Fibroblast of lung (primary cell): Measurements from ENCODE around the gene FSTL4. TPM values are rescaled to one million over a fixed set of nuclear protein-coding genes. Genes with fewer than 3 reads are reported as not detected.

Source experiments
- DNase-seq, 2 donors: peaks; one replicate each; pipeline versions ENCODE4 v3.0.0 to v3.0.0-alpha.2; 2010; ENCODE audit warnings: low read depth in 2 of 2
- H2AFZ ChIP-seq: 2 replicates; pipeline ENCODE4 v1.5.1; 2012; ENCODE audit warnings: low read length, control low read depth, inconsistent platforms
- H3K27ac ChIP-seq: 2 replicates; pipeline ENCODE4 v1.5.1; 2011; ENCODE audit warnings: low read length, control low read depth; ENCODE audit not compliant: insufficient read depth
- H3K27me3 ChIP-seq: 2 replicates; pipeline ENCODE4 v1.5.1; 2011; ENCODE audit warnings: mild to moderate bottlenecking, low read length; ENCODE audit not compliant: control insufficient read depth, insufficient read depth
- H3K36me3 ChIP-seq: 2 replicates; pipeline ENCODE4 v1.5.1; 2011; ENCODE audit warnings: low read length; ENCODE audit not compliant: control insufficient read depth, insufficient read depth
- H3K4me1 ChIP-seq: 2 replicates; pipeline ENCODE4 v1.5.1; 2011; ENCODE audit warnings: low read length; ENCODE audit not compliant: control insufficient read depth, insufficient read depth; ENCODE audit errors: extremely low read depth
- H3K4me2 ChIP-seq: 2 replicates; pipeline ENCODE4 v1.5.1; 2011; ENCODE audit warnings: low read length, control low read depth; ENCODE audit not compliant: insufficient read depth; ENCODE audit errors: extremely low read depth
- H3K4me3 ChIP-seq, 4 experiments: fragments of 200-600 bp in 1 of 4; sonication (generic) in 1 of 4; replicated peaks in 1 of 4; 2 replicates each; pipeline ENCODE4 v1.5.1; 2011 to 2016; ENCODE audit warnings: low read length in 4 of 4, low read depth in 3 of 4, mild to moderate bottlenecking in 3 of 4, control low read depth in 2 of 4, inconsistent platforms in 1 of 4, mixed read lengths in 1 of 4; ENCODE audit not compliant: insufficient read depth in 1 of 4; ENCODE audit errors: control extremely low read depth in 1 of 4
- H3K79me2 ChIP-seq: 2 replicates; pipeline ENCODE4 v1.5.1; 2012; ENCODE audit warnings: mild to moderate bottlenecking, low read length, inconsistent platforms; ENCODE audit not compliant: control insufficient read depth, insufficient read depth
- H3K9ac ChIP-seq: 2 replicates; pipeline ENCODE4 v1.5.1; 2011; ENCODE audit warnings: mild to moderate bottlenecking, low read length, control low read depth; ENCODE audit not compliant: insufficient read depth
- H3K9me3 ChIP-seq: 2 replicates; pipeline ENCODE4 v1.5.1; 2012; ENCODE audit warnings: low read depth, low read length; ENCODE audit not compliant: control insufficient read depth, insufficient read depth
- H4K20me1 ChIP-seq: 2 replicates; pipeline ENCODE4 v1.5.1; 2011; ENCODE audit warnings: low read length; ENCODE audit not compliant: control insufficient read depth, insufficient read depth; ENCODE audit errors: extremely low read depth
- EZH2 ChIP-seq: IDR thresholded peaks from 2 replicates; pipeline ENCODE4 v1.5.1; 2012; ENCODE audit warnings: low read length, control low read depth, mild to moderate bottlenecking; ENCODE audit errors: missing control alignments
- polyA plus RNA-seq, 2 donors: library from polyadenylated mRNA; depleted of rRNA in 1 of 2; stranded (reverse) in 1 of 2; unstranded in 1 of 2; fragments of >200 nt; gene quantifications; 2 replicates each; pipeline ENCODE4 v1.2.1, GENCODE V29; 2011 to 2012; ENCODE audit warnings: missing spikeins in 1 of 2
- total RNA-seq: library from RNA; depleted of rRNA; stranded (reverse); fragments of >200 nt; gene quantifications from 2 replicates; pipeline ENCODE4 v1.2.1, GENCODE V29; 2014
- TF ChIP-seq, protein P1 (sequence below), 2 donors: IDR thresholded peaks in 1 of 2; conservative IDR thresholded peaks in 1 of 2; 1 replicate in 1 of 2; 2 replicates in 1 of 2; pipeline ENCODE4 v1.5.1; 2011 to 2012; ENCODE audit warnings: low read length in 2 of 2, control low read depth in 1 of 2, inconsistent platforms in 1 of 2, low read depth in 1 of 2, mild to moderate bottlenecking in 1 of 2

FSTL4 gene
- total and polyA plus RNA-seq, 2 donors (not counting 1 experiment from before 2014, with no cell fraction given), result 0.17 to 0.33 TPM

DNA sequence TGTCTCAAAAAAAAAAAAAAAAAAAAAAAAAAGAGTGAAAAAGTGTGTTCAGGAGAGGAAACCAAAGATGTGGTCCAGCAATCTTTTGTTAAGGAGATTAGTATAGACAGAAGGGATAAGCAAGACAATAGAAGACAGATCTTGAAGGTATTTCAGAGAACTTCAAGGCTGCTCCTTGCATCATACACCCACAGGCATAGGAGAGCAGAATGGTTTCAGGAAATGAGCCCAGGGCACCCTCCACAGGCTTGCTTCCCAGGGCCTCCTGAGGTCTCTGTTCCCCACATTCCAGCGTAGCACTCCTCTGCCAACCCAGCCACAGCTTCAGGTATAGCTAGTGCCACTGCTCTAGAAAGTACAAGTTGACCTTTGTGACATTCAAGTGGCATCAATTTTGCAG, 65.8 kb downstream of the FSTL4 start:
- H3K27me3 ChIP-seq, result no peaks in the 10 kb centered on the region
- H3K79me2 ChIP-seq, result no peaks in the 10 kb centered on the region
- H3K27ac ChIP-seq, result no peak overlapping the region
- DNase-seq, result no peak
- no peaks in the 10 kb centered on the region for H3K36me3 ChIP-seq
- H3K4me2 ChIP-seq, result no peak overlapping the region
- TF ChIP-seq, protein P1, sequence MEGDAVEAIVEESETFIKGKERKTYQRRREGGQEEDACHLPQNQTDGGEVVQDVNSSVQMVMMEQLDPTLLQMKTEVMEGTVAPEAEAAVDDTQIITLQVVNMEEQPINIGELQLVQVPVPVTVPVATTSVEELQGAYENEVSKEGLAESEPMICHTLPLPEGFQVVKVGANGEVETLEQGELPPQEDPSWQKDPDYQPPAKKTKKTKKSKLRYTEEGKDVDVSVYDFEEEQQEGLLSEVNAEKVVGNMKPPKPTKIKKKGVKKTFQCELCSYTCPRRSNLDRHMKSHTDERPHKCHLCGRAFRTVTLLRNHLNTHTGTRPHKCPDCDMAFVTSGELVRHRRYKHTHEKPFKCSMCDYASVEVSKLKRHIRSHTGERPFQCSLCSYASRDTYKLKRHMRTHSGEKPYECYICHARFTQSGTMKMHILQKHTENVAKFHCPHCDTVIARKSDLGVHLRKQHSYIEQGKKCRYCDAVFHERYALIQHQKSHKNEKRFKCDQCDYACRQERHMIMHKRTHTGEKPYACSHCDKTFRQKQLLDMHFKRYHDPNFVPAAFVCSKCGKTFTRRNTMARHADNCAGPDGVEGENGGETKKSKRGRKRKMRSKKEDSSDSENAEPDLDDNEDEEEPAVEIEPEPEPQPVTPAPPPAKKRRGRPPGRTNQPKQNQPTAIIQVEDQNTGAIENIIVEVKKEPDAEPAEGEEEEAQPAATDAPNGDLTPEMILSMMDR (conservative IDR thresholded peaks at IDR 0.05 in 1 of 2, IDR thresholded peaks at IDR 0.05 in 1 of 2; ENCODE audit: low read depth in 1 of 2, low read length in 2 of 2), result no peak
- TF ChIP-seq EZH2, result no peak
- no peak overlapping the region for H3K4me3 ChIP-seq
- no peaks in the 10 kb centered on the region for H4K20me1 ChIP-seq
- H2AFZ ChIP-seq, result no peak overlapping the region
- no peaks in the 10 kb centered on the region for H3K4me1 ChIP-seq
- no peak overlapping the region for H3K9ac ChIP-seq
- no peaks in the 10 kb centered on the region for H3K9me3 ChIP-seq

DNA sequence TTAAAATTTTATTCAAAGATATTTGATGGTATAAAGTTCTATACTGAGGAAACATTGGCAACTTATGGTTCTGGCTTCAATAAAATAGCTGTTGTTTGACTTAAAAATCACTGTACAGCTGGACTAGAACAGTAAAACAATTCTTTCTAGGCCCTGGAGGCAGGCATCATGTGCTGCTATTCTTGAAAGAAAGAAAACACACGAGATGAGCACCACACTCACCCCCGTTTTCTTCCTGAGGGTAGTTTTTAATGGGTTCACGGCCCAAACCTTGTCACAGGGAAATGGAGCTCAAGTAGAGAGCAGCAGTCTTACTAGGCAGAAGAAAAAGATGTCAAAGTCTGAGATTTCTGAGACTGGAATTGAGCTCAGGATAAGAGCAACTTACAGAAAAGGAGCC, 68.0 kb downstream of the FSTL4 start:
- Histone ChIP-seq H2AFZ (no peak overlapping the region), H4K20me1 (no peaks in the 10 kb centered on the region), H3K79me2 (no peaks in the 10 kb centered on the region), H3K27me3 (no peaks in the 10 kb centered on the region), H3K9me3 (no peaks in the 10 kb centered on the region), H3K36me3 (no peaks in the 10 kb centered on the region), H3K4me2 (no peak overlapping the region), H3K4me1 (no peaks in the 10 kb centered on the region), H3K27ac (no peak overlapping the region), H3K9ac (no peak overlapping the region), H3K4me3 (no peak overlapping the region)
- TF ChIP-seq EZH2, result no peak
- TF ChIP-seq, protein P1 (conservative IDR thresholded peaks at IDR 0.05 in 1 of 2, IDR thresholded peaks at IDR 0.05 in 1 of 2; ENCODE audit: low read depth in 1 of 2, low read length in 2 of 2), result no peak
- no peak for DNase-seq

DNA sequence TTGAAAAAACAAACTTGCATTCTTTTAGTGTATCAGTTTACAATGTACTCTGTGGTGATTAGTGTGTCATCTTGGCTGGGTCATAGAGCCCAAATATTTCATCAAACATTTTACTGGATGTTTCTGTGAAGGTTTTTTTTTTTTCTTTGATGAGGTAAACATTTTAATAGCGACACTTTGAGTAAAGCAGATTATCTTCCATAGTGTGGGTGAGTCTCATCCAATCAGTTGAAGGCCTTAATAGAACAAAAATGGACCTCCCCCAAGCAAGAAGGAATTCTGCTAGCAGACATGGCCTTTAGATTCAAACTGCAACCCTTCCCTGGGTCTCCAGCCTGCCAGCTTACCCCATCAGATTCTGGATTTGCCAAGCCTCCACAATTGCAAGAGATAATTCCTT, 72.5 kb downstream of the FSTL4 start:
- Histone ChIP-seq H3K4me1 (no peaks in the 10 kb centered on the region), H2AFZ (no peak overlapping the region), H3K27ac (no peak overlapping the region), H3K9ac (no peak overlapping the region), H3K4me3 (no peak overlapping the region), H3K9me3 (no peaks in the 10 kb centered on the region), H4K20me1 (no peaks in the 10 kb centered on the region), H3K79me2 (no peaks in the 10 kb centered on the region), H3K36me3 (no peaks in the 10 kb centered on the region), H3K27me3 (no peaks in the 10 kb centered on the region), H3K4me2 (no peak overlapping the region)
- DNase-seq, result no peak
- TF ChIP-seq, protein P1 (conservative IDR thresholded peaks at IDR 0.05 in 1 of 2, IDR thresholded peaks at IDR 0.05 in 1 of 2; ENCODE audit: low read depth in 1 of 2, low read length in 2 of 2), result no peak
- no peak for TF ChIP-seq EZH2
